Ishikawa (cell line): ENCODE data around the gene SERTAD2.

ENCODE experiments used
- CEBPB ChIP-seq: IDR thresholded peaks from 2 replicates; pipeline ENCODE4 v1.6.1; 2012
- CREB1 ChIP-seq: IDR thresholded peaks from 2 replicates; pipeline ENCODE4 v1.6.1; 2012; ENCODE audit warnings: low read depth
- EGR1 ChIP-seq: IDR thresholded peaks from 2 replicates; pipeline ENCODE4 v1.6.1; 2012
- EP300 ChIP-seq: IDR thresholded peaks from 2 replicates; pipeline ENCODE4 v1.6.1; 2012; ENCODE audit warnings: borderline replicate concordance
- FOXM1 ChIP-seq: IDR thresholded peaks from 2 replicates; pipeline ENCODE4 v1.6.1; 2012; ENCODE audit warnings: low read depth, borderline replicate concordance
- NFIC ChIP-seq: IDR thresholded peaks from 2 replicates; pipeline ENCODE4 v1.6.1; 2012
- RAD21 ChIP-seq: IDR thresholded peaks from 2 replicates; pipeline ENCODE4 v1.6.1; 2012; ENCODE audit warnings: low read depth
- REST ChIP-seq: IDR thresholded peaks from 2 replicates; pipeline ENCODE4 v1.6.1; 2012; ENCODE audit warnings: low read depth, mild to moderate bottlenecking
- TAF1 ChIP-seq: IDR thresholded peaks from 2 replicates; pipeline ENCODE4 v1.6.1; 2012; ENCODE audit warnings: low read depth, mild to moderate bottlenecking
- TCF12 ChIP-seq: IDR thresholded peaks from 2 replicates; pipeline ENCODE4 v1.6.1; 2012; ENCODE audit warnings: low read depth
- TEAD4 ChIP-seq: IDR thresholded peaks from 2 replicates; pipeline ENCODE4 v1.6.1; 2012
- USF1 ChIP-seq: IDR thresholded peaks from 2 replicates; pipeline ENCODE4 v1.6.1; 2012
- YY1 ChIP-seq: IDR thresholded peaks from 2 replicates; pipeline ENCODE4 v1.6.1; 2012; ENCODE audit warnings: low read depth
- ZBTB7A ChIP-seq: IDR thresholded peaks from 2 replicates; pipeline ENCODE4 v1.6.1; 2012; ENCODE audit warnings: low read depth
- TF ChIP-seq, protein P1 (sequence below): IDR thresholded peaks from 2 replicates; pipeline ENCODE4 v1.6.1; 2012

SERTAD2 gene

DNA sequence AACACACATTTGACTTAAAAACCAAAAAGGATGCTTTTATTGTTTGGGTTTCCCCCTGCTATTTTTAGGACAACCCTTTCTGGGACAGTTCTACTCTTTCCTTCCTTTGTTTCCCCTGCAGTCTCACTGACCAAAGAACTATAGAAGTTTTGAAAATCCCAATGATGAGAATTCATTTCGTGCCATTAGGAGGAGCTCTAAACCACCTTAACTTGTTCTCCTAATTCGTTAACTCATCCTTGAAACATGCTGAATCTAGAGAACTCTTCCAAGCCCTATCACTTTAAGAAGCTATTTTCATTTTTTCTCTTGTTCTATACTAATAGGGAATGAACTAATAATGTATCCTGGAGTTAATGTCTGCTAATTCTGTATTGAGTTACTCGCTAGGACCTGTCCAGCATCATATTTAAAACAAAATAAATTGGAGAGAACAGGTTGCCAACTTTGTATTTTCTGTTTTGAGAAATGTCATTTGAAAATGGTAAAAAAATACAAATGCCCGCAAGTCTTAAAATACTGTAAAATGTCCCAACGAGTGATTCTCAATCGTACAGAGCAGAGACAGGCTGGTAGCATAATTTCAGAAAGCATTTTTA lies 66.7 kb downstream of the SERTAD2 start:
- TF ChIP-seq CREB1 (no peak), RAD21 (peak; percentile 67)

DNA sequence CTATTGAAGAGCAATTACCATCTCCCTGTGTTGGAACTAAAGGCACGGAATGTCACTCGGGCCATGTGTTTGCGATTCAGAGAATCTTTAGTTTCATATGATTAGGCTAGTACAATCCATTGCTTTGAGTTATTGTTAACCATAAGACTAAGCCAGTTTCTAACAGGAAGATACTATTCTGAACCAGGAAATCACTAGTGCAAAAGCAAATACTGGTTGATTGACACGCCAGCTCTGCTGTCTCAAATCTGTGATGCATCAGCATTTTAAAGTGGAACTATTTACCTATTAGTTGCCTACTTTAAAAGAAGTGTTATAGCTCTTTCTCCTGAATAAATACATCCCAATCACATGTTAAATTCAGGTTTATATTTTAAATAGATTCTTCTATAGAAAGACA lies 67.7 kb downstream of the SERTAD2 start:
- TF ChIP-seq RAD21, result no peak

DNA sequence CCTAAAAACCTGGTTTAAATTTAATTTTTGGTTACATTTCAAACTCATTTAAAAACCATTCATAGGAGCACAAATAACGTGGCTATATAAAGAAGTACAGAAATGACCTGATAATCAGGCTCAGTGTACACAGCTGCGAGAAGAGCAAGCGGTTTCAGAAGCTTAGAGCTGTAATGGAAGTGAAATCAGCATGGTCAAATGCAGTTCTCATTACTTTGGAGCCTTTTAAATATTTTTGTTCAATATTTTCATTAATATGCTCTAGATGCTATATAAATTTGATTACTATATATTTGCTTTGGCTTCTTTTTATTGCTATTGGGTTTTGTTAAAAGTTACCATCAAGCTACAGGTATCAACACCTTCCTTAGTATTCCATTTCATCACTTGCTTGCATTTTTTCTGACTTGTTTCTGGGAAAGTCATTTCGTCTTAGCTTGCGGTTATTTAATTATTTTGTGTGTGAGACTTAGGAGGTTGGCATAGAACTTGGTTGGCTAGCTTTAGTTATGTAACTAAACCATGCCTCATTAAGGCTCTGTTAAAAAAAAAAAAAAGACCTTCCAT lies 70.9 kb downstream of the SERTAD2 start:
- no peak for TF ChIP-seq TAF1
- no peak for TF ChIP-seq EGR1
- TF ChIP-seq TEAD4, result no peak
- no peak for TF ChIP-seq NFIC
- no peak for TF ChIP-seq EP300
- no peak for TF ChIP-seq ZBTB7A
- no peak for TF ChIP-seq YY1
- no peak for TF ChIP-seq TCF12
- TF ChIP-seq USF1, result no peak
- no peak for TF ChIP-seq CREB1
- no peak for TF ChIP-seq CEBPB
- TF ChIP-seq, protein P1, sequence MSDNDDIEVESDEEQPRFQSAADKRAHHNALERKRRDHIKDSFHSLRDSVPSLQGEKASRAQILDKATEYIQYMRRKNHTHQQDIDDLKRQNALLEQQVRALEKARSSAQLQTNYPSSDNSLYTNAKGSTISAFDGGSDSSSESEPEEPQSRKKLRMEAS, result no peak
- TF ChIP-seq FOXM1, result no peak
- no peak for TF ChIP-seq REST
- no peak for TF ChIP-seq RAD21

DNA sequence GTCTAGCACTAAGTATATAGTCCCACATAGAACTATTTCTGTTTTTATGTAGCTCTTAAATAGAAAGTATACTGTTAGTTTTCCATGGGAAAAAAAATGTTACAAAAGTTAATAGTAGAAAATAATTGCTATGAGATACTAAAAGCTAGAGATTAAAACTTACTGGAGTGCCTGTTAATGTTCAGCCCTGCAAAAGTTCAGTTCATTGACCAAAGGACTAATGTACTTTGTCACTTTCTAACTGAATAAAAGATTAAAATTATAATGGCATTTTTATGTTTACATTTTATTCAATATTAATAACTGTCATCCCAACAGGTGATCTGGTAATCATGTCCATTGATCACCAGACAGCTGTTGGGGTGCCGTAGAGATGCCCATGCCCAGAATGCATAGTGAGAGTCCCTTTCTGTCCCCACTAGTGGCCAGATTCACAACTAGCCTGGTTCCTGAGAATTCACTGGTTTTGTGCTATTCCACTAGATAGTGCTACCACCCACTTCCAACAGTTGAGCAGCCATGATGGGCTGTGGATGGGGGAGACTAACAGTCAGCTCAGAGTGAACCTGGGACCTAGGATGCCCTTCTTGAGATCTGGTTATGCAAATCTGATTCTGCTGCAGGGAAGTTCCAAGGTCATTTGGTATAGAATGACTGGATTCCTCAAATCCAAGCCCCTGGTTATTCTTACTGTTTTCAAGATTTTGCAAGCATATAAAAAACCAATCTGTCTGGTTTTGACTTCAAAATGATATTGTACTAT lies 71.8 kb downstream of the SERTAD2 start:
- TF ChIP-seq FOXM1 (no peak), ZBTB7A (no peak), CREB1 (no peak), TCF12 (no peak)
- TF ChIP-seq, protein P1, result no peak
